SH-SY5Y (cell line): ENCODE data around the gene TPCN1.

Experiments
- GATA2 ChIP-seq: IDR thresholded peaks from 2 replicates; pipeline ENCODE4 v1.6.1; 2011; ENCODE audit warnings: mild to moderate bottlenecking, low read depth, low read length
- GATA3 ChIP-seq: IDR thresholded peaks from 2 replicates; pipeline ENCODE4 v1.6.1; 2011; ENCODE audit warnings: low read depth, mild to moderate bottlenecking, low read length, moderate library complexity

Gene TPCN1

GRCh38 chr12:113227686-113228391, 6.6 kb downstream of the TPCN1 start:
- TF ChIP-seq GATA2 = no peak
- no peak for TF ChIP-seq GATA3

GRCh38 chr12:113228394-113229028, 7.2 kb downstream of the TPCN1 start:
- TF ChIP-seq GATA3 (no peak), GATA2 (no peak)

GRCh38 chr12:113230315-113231234, 9.3 kb downstream of the TPCN1 start:
- TF ChIP-seq GATA3 (no peak), GATA2 (no peak)

GRCh38 chr12:113231235-113232088, 10.2 kb downstream of the TPCN1 start:
- TF ChIP-seq GATA3 = no peak

- no peak for TF ChIP-seq GATA2
- no peak for TF ChIP-seq GATA3
Measured at GRCh38 chr12:113232089-113232839, 11.0 kb downstream of the TPCN1 start.

- TF ChIP-seq GATA3 (no peak), GATA2 (no peak)
Measured at GRCh38 chr12:113232840-113233585, 11.7 kb downstream of the TPCN1 start.

GRCh38 chr12:113233967-113234366, 12.7 kb downstream of the TPCN1 start:
- TF ChIP-seq GATA2 = no peak
- no peak for TF ChIP-seq GATA3

- TF ChIP-seq GATA2 (no peak), GATA3 (no peak)
Measured at GRCh38 chr12:113234483-113234882, 13.2 kb downstream of the TPCN1 start.

- TF ChIP-seq GATA2 (no peak), GATA3 (no peak)
Measured at GRCh38 chr12:113235976-113236375, 14.7 kb downstream of the TPCN1 start.

- TF ChIP-seq GATA3 (no peak), GATA2 (no peak)
Measured at GRCh38 chr12:113236539-113237399, 15.5 kb downstream of the TPCN1 start.

GRCh38 chr12:113237748-113238147, 16.5 kb downstream of the TPCN1 start:
- no peak for TF ChIP-seq GATA3
- no peak for TF ChIP-seq GATA2
